Measurements from ENCODE around the gene CDYL.

The CDYL gene

GRCh38 chr6:4781426-4781825 is 5.2 kb downstream of the CDYL start:
- peaks cover 23% of the 10 kb centered on the region for H3K36me3 Mint-ChIP-seq (ENCODE audit: low read depth)
- ATAC-seq (no peak), DNase-seq (no peak)
- H3K27me3 Mint-ChIP-seq: no peaks in the 10 kb centered on the region
- H3K4me1 Mint-ChIP-seq: peaks cover 69% of the 10 kb centered on the region
- no peak overlapping the region for H3K27ac Mint-ChIP-seq
- no peak overlapping the region for H3K4me3 Mint-ChIP-seq
- H3K9me3 Mint-ChIP-seq: peaks cover 16% of the 10 kb centered on the region

- Mint-ChIP-seq H3K4me3 (no peak overlapping the region), H3K4me1 (peaks cover 75% of the 10 kb centered on the region), H3K36me3 (ENCODE audit: low read depth) (peaks cover 23% of the 10 kb centered on the region), H3K27me3 (no peaks in the 10 kb centered on the region), H3K9me3 (peaks cover 16% of the 10 kb centered on the region), H3K27ac (no peak overlapping the region)
- no peak for ATAC-seq
- no peak for DNase-seq
Observed at GRCh38 chr6:4781967-4782575, 5.9 kb downstream of the CDYL start.

GRCh38 chr6:4786996-4787395 is 10.8 kb downstream of the CDYL start:
- no peaks in the 10 kb centered on the region for H3K9me3 Mint-ChIP-seq
- no peak for DNase-seq
- no peak overlapping the region for H3K27ac Mint-ChIP-seq
- H3K4me3 Mint-ChIP-seq: no peak overlapping the region
- ATAC-seq: peak; percentile 51
- peaks cover 17% of the 10 kb centered on the region for H3K36me3 Mint-ChIP-seq (ENCODE audit: low read depth)
- no peaks in the 10 kb centered on the region for H3K27me3 Mint-ChIP-seq
- H3K4me1 Mint-ChIP-seq: peaks cover 72% of the 10 kb centered on the region

GRCh38 chr6:4788482-4788881 is 12.3 kb downstream of the CDYL start:
- no peak for ATAC-seq
- Mint-ChIP-seq H3K36me3 (ENCODE audit: low read depth) (peaks cover 14% of the 10 kb centered on the region), H3K9me3 (no peaks in the 10 kb centered on the region), H3K4me1 (peaks cover 63% of the 10 kb centered on the region), H3K27ac (no peak overlapping the region), H3K4me3 (no peak overlapping the region), H3K27me3 (no peaks in the 10 kb centered on the region)
- DNase-seq: no peak

GRCh38 chr6:4788953-4789584 is 12.9 kb downstream of the CDYL start:
- Mint-ChIP-seq H3K9me3 (no peaks in the 10 kb centered on the region), H3K4me3 (no peak overlapping the region), H3K27ac (no peak overlapping the region), H3K36me3 (ENCODE audit: low read depth) (peaks cover 9% of the 10 kb centered on the region), H3K27me3 (no peaks in the 10 kb centered on the region), H3K4me1 (peaks cover 57% of the 10 kb centered on the region)
- no peak for DNase-seq
- no peak for ATAC-seq

- peak; percentile 64 for ATAC-seq
- Mint-ChIP-seq H3K36me3 (ENCODE audit: low read depth) (peaks cover 9% of the 10 kb centered on the region), H3K4me3 (no peak overlapping the region), H3K27me3 (no peaks in the 10 kb centered on the region), H3K9me3 (no peaks in the 10 kb centered on the region), H3K4me1 (peaks cover 52% of the 10 kb centered on the region), H3K27ac (peak overlapping the region; percentile 46)
- no peak for DNase-seq
Observed at GRCh38 chr6:4790158-4790899, 14.1 kb downstream of the CDYL start.

GRCh38 chr6:4794140-4794707 is 18.0 kb downstream of the CDYL start:
- H3K36me3 Mint-ChIP-seq (ENCODE audit: low read depth): peaks cover 9% of the 10 kb centered on the region
- H3K27ac Mint-ChIP-seq: no peak overlapping the region
- no peaks in the 10 kb centered on the region for H3K9me3 Mint-ChIP-seq
- no peaks in the 10 kb centered on the region for H3K27me3 Mint-ChIP-seq
- no peak overlapping the region for H3K4me3 Mint-ChIP-seq
- no peak for ATAC-seq
- DNase-seq: no peak
- H3K4me1 Mint-ChIP-seq: peaks cover 50% of the 10 kb centered on the region

- Mint-ChIP-seq H3K4me3 (no peak overlapping the region), H3K27ac (peak overlapping the region; percentile 4), H3K36me3 (ENCODE audit: low read depth) (peaks cover 6% of the 10 kb centered on the region), H3K4me1 (peaks cover 51% of the 10 kb centered on the region), H3K27me3 (no peaks in the 10 kb centered on the region), H3K9me3 (peaks cover 6% of the 10 kb centered on the region)
- no peak for DNase-seq
- peak; percentile 9 for ATAC-seq
Observed at GRCh38 chr6:4797587-4797986, 21.4 kb downstream of the CDYL start.

- peaks cover 75% of the 10 kb centered on the region for H3K4me1 Mint-ChIP-seq
Observed at GRCh38 chr6:4799912-4800311, 23.7 kb downstream of the CDYL start.

GRCh38 chr6:4800662-4801061 is 24.5 kb downstream of the CDYL start:
- ATAC-seq (no peak), DNase-seq (no peak)
- Mint-ChIP-seq H3K27me3 (no peaks in the 10 kb centered on the region), H3K36me3 (ENCODE audit: low read depth) (peaks cover 6% of the 10 kb centered on the region), H3K4me1 (peaks cover 81% of the 10 kb centered on the region), H3K4me3 (no peak overlapping the region), H3K9me3 (peaks cover 6% of the 10 kb centered on the region), H3K27ac (no peak overlapping the region)

More at GRCh38 chr6:4799912-4800311, 23.7 kb downstream of the CDYL start:
- H3K36me3 Mint-ChIP-seq (ENCODE audit: low read depth): peaks cover 6% of the 10 kb centered on the region
- peaks cover 6% of the 10 kb centered on the region for H3K9me3 Mint-ChIP-seq
- H3K27ac Mint-ChIP-seq: no peak overlapping the region
- no peaks in the 10 kb centered on the region for H3K27me3 Mint-ChIP-seq
- no peak for DNase-seq
- ATAC-seq: no peak
- H3K4me3 Mint-ChIP-seq: no peak overlapping the region

GRCh38 chr6:4801491-4802110 is 25.4 kb downstream of the CDYL start:
- ATAC-seq (peak; percentile 92), DNase-seq (peak; percentile 17)
- H3K27ac Mint-ChIP-seq: peak overlapping the region; percentile 40
- H3K4me1 Mint-ChIP-seq: peaks cover 86% of the 10 kb centered on the region
- H3K4me3 Mint-ChIP-seq: peak overlapping the region; percentile 33
- peaks cover 6% of the 10 kb centered on the region for H3K9me3 Mint-ChIP-seq
- no peaks in the 10 kb centered on the region for H3K27me3 Mint-ChIP-seq
- peaks cover 8% of the 10 kb centered on the region for H3K36me3 Mint-ChIP-seq (ENCODE audit: low read depth)

- H3K27ac Mint-ChIP-seq: peak overlapping the region; percentile 40
- peaks cover 8% of the 10 kb centered on the region for H3K36me3 Mint-ChIP-seq (ENCODE audit: low read depth)
- ATAC-seq (no peak), DNase-seq (no peak)
- H3K4me1 Mint-ChIP-seq: peaks cover 83% of the 10 kb centered on the region
- no peak overlapping the region for H3K4me3 Mint-ChIP-seq
- peaks cover 6% of the 10 kb centered on the region for H3K9me3 Mint-ChIP-seq
- no peaks in the 10 kb centered on the region for H3K27me3 Mint-ChIP-seq
Observed at GRCh38 chr6:4802312-4802935, 26.2 kb downstream of the CDYL start.

GRCh38 chr6:4803343-4803744 is 27.1 kb downstream of the CDYL start:
- H3K27ac Mint-ChIP-seq: no peak overlapping the region
- no peaks in the 10 kb centered on the region for H3K27me3 Mint-ChIP-seq
- peaks cover 10% of the 10 kb centered on the region for H3K9me3 Mint-ChIP-seq
- H3K4me3 Mint-ChIP-seq: no peak overlapping the region
- no peak for DNase-seq
- H3K36me3 Mint-ChIP-seq (ENCODE audit: low read depth): peaks cover 10% of the 10 kb centered on the region
- H3K4me1 Mint-ChIP-seq: peaks cover 76% of the 10 kb centered on the region
- ATAC-seq: no peak

- H3K27me3 Mint-ChIP-seq: no peaks in the 10 kb centered on the region
- peaks cover 8% of the 10 kb centered on the region for H3K36me3 Mint-ChIP-seq (ENCODE audit: low read depth)
- H3K9me3 Mint-ChIP-seq: peaks cover 12% of the 10 kb centered on the region
- H3K4me1 Mint-ChIP-seq: peaks cover 74% of the 10 kb centered on the region
- no peak overlapping the region for H3K27ac Mint-ChIP-seq
- ATAC-seq (peak; percentile 59), DNase-seq (peak; percentile 23)
- H3K4me3 Mint-ChIP-seq: peak overlapping the region; percentile 10
Observed at GRCh38 chr6:4804095-4804494, 27.9 kb downstream of the CDYL start.

Data from activated naive CD8-positive, alpha-beta T cell treated with anti-CD3 and anti-CD28 coated beads, Interleukin-2, amount 50 U/mL, for 24 hours (primary cell).